Esophagus (tissue), 2 donors: ENCODE data around the gene COA8. TPM values are rescaled to one million over a fixed set of nuclear protein-coding genes. Genes with fewer than 3 reads are reported as not detected.
"Not testable (repeated sequence)": the region's sequence is repeated elsewhere in the genome, so short reads cannot be mapped to it uniquely, and the experiment has no call there.

Experiments used
- H3K27ac ChIP-seq, 2 donors: one replicate each; pipeline ENCODE4 v1.5.1; 2013; ENCODE audit warnings: low read depth in 2 of 2, mild to moderate bottlenecking in 2 of 2, inconsistent platforms in 1 of 2, low read length in 1 of 2, moderate library complexity in 1 of 2
- H3K27me3 ChIP-seq, 2 donors: one replicate each; pipeline ENCODE4 v1.6.1; 2013; ENCODE audit warnings: low read length in 2 of 2, control low read depth in 1 of 2, mild to moderate bottlenecking in 1 of 2; ENCODE audit not compliant: insufficient read depth in 2 of 2, control insufficient read depth in 1 of 2
- H3K36me3 ChIP-seq, 2 donors: one replicate each; pipeline ENCODE4 v1.6.1; 2013; ENCODE audit warnings: low read length in 1 of 2; ENCODE audit not compliant: control insufficient read depth in 2 of 2, insufficient read depth in 2 of 2
- H3K4me1 ChIP-seq, 2 donors: one replicate each; pipeline ENCODE4 v1.6.1; 2013; ENCODE audit warnings: low read length in 1 of 2; ENCODE audit not compliant: control insufficient read depth in 2 of 2, insufficient read depth in 2 of 2
- H3K4me3 ChIP-seq, 2 donors: one replicate each; pipeline ENCODE4 v1.5.1; 2013; ENCODE audit warnings: low read length in 2 of 2, mild to moderate bottlenecking in 2 of 2, low read depth in 1 of 2, moderate library complexity in 1 of 2
- H3K9me3 ChIP-seq, 2 donors: one replicate each; pipeline ENCODE4 v1.6.1; 2013; ENCODE audit warnings: mild to moderate bottlenecking in 2 of 2, low read depth in 1 of 2, low read length in 1 of 2, moderate library complexity in 1 of 2; ENCODE audit not compliant: control insufficient read depth in 2 of 2, insufficient read depth in 1 of 2
- WGBS, 2 donors: extraction: QIAGEN DNeasy Blood & Tissue Kit; methylation state at CpG; one replicate each; pipeline ENCODE4 v1.1.7; 2013; 5-methylcytosine and 5-hydroxymethylcytosine counted together
- polyA plus RNA-seq, 2 donors: library from polyadenylated mRNA; stranded (reverse); fragments of 200-250 nt; gene quantifications; one replicate each; pipeline ENCODE4 v1.2.3, GENCODE V29; 2013
- donor health status: healthy with polysubstance abuse.
- donor health status: Bipolar disorder and iron deficiency.

The COA8 gene
- polyA plus RNA-seq, 2 donors = 35.1 to 39.3 TPM

DNA sequence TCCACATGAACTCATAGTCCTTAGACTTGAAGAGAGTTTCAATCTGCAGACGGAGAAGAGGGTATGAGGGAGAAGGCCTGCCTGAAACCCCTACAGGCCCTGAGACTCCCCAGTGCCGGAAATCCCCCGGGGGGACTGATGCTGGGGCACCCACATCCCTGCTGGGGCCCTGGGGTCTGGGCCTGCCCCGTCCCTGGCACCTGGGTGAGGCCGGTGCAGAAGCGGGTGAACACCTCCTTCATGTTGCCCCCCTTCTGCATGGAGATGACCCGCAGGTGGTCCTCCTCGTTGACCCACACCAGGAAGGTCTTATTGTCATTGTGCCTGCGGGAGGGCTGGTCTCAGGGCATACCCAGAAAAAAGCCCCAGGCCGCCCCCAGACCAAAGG lies 42.5 kb upstream of the COA8 start:
- 34 to 45% methylated on average over 10 of the region's 10 CpGs for WGBS, 2 donors
- peaks cover 0 to 3% of the 10 kb centered on the region in 2 donors for H3K36me3 ChIP-seq
- H3K9me3 ChIP-seq = no peaks in the 10 kb centered on the region
- peak overlapping the region in 1 of 2 donors; percentile 61 for H3K4me3 ChIP-seq
- H3K27me3 ChIP-seq = no peaks in the 10 kb centered on the region
- peak overlapping the region; percentile 73 to 83 for H3K27ac ChIP-seq
- peaks cover 16 to 27% of the 10 kb centered on the region in 2 donors for H3K4me1 ChIP-seq

DNA sequence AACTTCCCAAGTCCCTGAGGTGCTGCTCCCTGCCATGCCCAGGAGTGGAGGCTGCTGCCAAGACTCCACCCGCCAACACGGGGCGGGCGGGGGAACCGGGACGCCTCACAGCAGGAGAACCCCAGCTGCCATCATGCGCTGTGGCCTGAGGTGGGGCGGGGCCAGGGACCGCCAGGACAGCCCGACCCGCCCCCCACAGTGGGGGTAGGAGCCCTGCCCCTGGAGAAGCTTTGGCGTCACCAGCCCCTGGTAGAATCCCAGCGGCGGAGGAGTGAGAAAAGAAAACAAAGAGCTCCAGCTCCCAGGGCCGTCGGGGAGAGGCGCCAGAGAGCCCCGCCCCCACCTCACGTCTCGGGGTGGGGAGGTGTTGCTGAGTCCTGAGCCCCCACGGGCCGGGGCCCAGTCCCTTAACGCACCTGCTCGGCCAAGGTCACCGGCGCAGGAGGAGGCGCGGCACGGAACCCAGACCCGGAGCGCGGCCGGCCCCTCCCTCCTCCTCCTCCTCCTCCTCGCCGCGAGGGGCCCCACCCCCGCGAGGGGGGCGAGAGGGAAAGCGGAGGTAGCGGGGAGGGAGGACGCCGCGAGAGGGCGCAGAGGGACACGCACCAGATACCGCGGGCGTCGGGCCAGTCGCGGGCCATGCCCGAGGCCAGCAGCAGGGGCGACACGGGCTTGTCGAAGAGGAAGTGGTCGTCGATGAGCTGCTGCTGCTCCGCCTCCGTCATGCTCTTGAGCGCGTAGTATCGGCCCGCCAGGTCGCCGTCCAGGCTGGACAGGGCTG lies 41.9 kb upstream of the COA8 start:
- 1 to 3% methylated on average over 32 to 66 of the region's 66 CpGs for WGBS, 2 donors
- H3K27me3 ChIP-seq = no peaks in the 10 kb centered on the region
- peak overlapping the region; percentile 61 to 68 for H3K4me3 ChIP-seq
- peak overlapping the region; percentile 73 to 83 for H3K27ac ChIP-seq
- H3K9me3 ChIP-seq = no peaks in the 10 kb centered on the region
- peaks cover 0 to 3% of the 10 kb centered on the region in 2 donors for H3K36me3 ChIP-seq
- H3K4me1 ChIP-seq = peaks cover 16 to 27% of the 10 kb centered on the region in 2 donors

- Histone ChIP-seq H3K27me3 (no peaks in the 10 kb centered on the region), H3K4me1 (peaks cover 16 to 27% of the 10 kb centered on the region in 2 donors), H3K27ac (peak overlapping the region; percentile 73 to 83), H3K36me3 (peaks cover 0 to 3% of the 10 kb centered on the region in 2 donors), H3K4me3 (peak overlapping the region; percentile 61 to 68), H3K9me3 (no peaks in the 10 kb centered on the region)
- WGBS, 2 donors = 0 to 1% methylated on average over 62 to 77 of the region's 77 CpGs
Measured at GRCh38 chr14:103521438-103521950, 41.3 kb upstream of the COA8 start.

GRCh38 chr14:103521951-103522563 lies 40.7 kb upstream of the COA8 start:
- WGBS, 2 donors = 0 to 2% methylated on average over 51 to 74 of the region's 74 CpGs
- no peaks in the 10 kb centered on the region for H3K9me3 ChIP-seq
- peaks cover 0 to 3% of the 10 kb centered on the region in 2 donors for H3K36me3 ChIP-seq
- H3K4me1 ChIP-seq = peaks cover 16 to 27% of the 10 kb centered on the region in 2 donors
- H3K27me3 ChIP-seq = no peaks in the 10 kb centered on the region
- peak overlapping the region; percentile 61 to 68 for H3K4me3 ChIP-seq
- H3K27ac ChIP-seq = peak overlapping the region; percentile 73 to 79

DNA sequence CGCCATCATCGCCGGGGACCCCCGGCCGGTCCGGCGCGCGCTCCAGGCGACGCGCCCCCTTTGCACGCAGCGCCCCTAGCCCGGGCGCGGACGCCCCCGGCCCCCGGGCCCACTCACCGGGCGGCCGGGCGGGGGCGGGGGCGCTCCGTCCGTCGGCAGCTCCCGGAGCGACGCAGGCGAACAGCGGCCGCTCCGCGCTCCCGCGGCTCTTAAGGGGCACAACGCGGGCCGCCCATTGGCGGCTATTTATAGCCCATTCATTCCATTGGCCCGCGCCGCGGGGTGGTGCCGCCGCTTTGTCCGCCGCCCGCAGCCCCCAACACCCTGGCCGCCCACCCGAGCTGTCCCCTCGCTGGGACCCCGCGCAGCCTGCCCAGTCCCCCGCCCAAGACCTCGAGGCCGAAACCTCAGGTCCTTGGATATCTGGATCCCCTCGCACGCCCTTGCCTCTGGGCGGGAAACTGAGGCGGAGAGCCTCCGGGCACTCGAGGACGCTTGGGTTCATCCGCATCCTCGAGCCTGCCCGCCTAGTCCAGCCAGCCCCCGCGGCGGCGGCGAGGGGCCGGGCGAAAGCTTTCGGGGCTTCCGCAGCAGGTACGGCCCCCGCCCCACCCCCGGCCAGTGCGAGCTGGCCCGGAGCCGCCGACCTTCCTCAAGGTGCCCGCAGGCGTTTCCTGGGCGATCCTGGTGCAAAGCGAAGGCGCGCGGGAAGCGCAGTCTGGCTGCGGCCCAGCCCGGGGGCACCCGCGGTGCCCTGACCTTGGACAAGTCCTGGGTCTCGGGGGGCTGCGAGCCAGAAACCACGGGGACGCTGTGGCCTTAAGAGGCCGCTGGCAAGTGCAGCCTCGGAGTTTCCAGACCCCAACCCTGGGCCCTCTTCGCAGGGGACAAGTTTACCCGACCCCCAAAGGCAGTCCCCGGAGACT lies 39.8 kb upstream of the COA8 start, which contains the start of gene CKB:
CKB (minus strand) TSS at position 182 of the 926 bp plus-strand sequence. CDS start 337 bp downstream, outside the sequence.
- Histone ChIP-seq H3K27ac (peak within 1 kb of the TSS; percentile 73 to 79), H3K36me3 (peaks cover 0 to 3% of the 10 kb centered on the region in 2 donors), H3K4me3 (peak within 1 kb of the TSS; percentile 61 to 68), H3K4me1 (peaks cover 19 to 27% of the 10 kb centered on the region in 2 donors), H3K27me3 (no peaks in the 10 kb centered on the region), H3K9me3 (no peaks in the 10 kb centered on the region)
- whole genome bisulfite sequencing, 2 donors = 4 to 12% methylated on average over 74 to 107 of the region's 107 CpGs

DNA sequence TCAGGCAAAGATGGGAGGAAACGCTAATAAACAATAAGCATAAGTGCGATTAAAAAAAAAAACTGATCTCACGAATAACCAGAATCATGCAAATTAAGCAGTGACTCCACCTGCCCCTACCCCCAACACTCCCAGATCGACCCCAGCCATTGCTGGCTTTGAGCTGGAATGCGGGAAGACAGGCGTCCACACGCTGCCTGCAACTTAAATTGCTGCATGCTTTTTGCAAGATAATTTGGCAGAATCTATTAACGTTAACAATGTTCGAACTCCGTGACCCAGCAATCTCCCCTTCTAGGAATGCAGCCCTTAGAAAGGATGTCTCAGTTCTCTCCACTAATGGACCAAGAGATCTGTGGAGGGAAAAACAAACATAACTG lies 39.2 kb upstream of the COA8 start:
- Histone ChIP-seq H3K4me3 (no peak overlapping the region), H3K9me3 (no peaks in the 10 kb centered on the region), H3K4me1 (peaks cover 17 to 25% of the 10 kb centered on the region in 2 donors), H3K27me3 (no peaks in the 10 kb centered on the region), H3K27ac (no peak overlapping the region), H3K36me3 (peaks cover 0 to 3% of the 10 kb centered on the region in 2 donors)
- WGBS, 2 donors = 51 to 64% methylated on average over 10 of the region's 10 CpGs

- no peaks in the 10 kb centered on the region for H3K9me3 ChIP-seq
- peaks cover 17 to 21% of the 10 kb centered on the region in 2 donors for H3K4me1 ChIP-seq
- H3K4me3 ChIP-seq = no peak overlapping the region
- H3K27me3 ChIP-seq = no peaks in the 10 kb centered on the region
- peaks cover 0 to 3% of the 10 kb centered on the region in 2 donors for H3K36me3 ChIP-seq
- WGBS, 2 donors = 76 to 81% methylated on average over 12 of the region's 12 CpGs
- H3K27ac ChIP-seq = no peak overlapping the region
Measured at GRCh38 chr14:103524002-103524935, 38.5 kb upstream of the COA8 start.

- H3K4me1 ChIP-seq = peaks cover 22 to 27% of the 10 kb centered on the region in 2 donors
- WGBS, 2 donors = 66 to 70% methylated on average over 17 of the region's 17 CpGs
- not testable (repeated sequence) for H3K27ac ChIP-seq, H3K36me3 ChIP-seq, H3K4me3 ChIP-seq, H3K27me3 ChIP-seq, H3K9me3 ChIP-seq
Measured at GRCh38 chr14:103525430-103526246, 37.1 kb upstream of the COA8 start.
